Activated gamma-delta T cell treated with anti-CD3 and anti-CD28 coated beads, Interleukin-2, amount 50 U/mL, for 16 hours (primary cell): ENCODE results near the gene FAM3C.

Experiments used
- DNase-seq: peaks from one replicate; pipeline ENCODE4 v3.0.0-alpha.2; 2020; ENCODE audit warnings: low read depth

The FAM3C gene

GRCh38 chr7:121410829-121411596 lies 14.9 kb upstream of the FAM3C start:
- no peak for DNase-seq

DNA sequence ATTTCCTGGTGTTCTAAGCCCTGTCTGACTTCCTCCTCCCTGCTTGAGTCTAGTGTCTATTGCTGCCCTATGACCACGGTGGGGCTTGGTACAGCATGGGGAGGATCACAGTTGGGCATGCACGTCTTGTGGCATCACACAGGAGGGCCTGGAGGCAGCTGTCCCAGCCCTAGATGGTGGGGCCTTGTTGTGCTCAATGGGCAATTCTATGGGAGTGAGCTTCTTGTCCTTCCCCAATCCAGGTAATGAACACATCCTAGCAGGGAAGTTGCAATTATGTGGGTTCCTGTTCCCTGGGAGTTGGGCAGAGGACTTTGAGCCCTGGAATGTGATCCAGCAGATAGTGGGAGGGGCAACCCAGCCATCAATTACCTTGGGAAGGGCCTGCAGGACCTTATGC lies 10.8 kb upstream of the FAM3C start:
- DNase-seq = no peak

DNA sequence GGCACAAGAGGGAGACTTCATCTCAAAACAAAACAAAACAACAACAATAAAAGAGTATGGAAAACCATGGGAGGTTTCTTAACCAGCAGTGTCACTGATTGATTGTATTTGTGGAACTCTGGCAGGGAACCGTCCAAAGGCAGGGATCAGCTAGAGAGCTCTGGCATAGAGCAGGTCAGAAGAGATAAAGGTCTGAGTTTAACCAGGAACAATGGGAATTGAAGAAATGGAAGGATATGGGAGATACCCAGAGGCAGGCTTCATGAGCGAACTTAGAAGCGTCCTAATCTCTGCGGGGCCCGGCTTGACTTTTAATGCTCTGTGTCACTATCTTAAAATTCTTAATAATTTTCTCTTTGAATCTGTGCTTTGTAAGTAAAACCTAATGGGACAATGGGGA lies 10.4 kb upstream of the FAM3C start:
- no peak for DNase-seq

DNA sequence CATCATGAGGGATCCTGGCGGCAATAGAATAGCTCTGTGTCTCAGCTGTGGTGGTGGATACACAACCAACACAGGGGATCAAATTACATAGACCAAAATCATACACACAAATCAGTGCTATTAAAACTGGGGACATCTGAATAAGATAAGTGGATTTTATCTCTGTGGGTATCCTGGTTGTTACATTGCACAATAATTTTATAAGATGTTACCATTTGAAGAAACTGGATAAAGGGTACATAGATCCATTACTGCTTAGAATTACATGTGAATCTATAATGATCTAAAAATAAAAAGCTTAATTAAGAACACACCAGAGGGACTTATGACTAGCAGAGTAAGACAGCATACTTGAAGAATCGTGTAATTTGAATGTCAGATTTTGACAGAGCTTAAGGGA lies 8.2 kb upstream of the FAM3C start:
- no peak for DNase-seq

DNA sequence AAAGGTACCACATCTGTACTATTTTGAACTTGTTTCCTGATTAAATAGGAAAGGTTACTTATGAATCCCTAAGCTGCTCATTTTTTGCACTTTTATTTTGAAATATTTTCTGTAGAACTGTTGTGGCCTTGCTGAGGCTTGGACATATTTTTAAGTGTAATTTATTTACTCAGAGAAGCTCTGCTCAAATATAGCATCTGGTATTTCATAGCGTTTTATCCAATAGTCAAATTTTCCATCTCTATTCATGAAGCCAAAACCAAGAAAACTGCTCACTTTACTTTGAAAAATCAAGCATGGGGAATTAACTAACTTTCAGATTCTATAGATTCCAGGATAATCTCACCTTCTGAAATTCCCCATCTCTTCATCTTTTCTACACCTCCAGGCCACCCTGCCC lies 6.6 kb upstream of the FAM3C start:
- no peak for DNase-seq

GRCh38 chr7:121401896-121402295 lies 5.8 kb upstream of the FAM3C start:
- no peak for DNase-seq

DNA sequence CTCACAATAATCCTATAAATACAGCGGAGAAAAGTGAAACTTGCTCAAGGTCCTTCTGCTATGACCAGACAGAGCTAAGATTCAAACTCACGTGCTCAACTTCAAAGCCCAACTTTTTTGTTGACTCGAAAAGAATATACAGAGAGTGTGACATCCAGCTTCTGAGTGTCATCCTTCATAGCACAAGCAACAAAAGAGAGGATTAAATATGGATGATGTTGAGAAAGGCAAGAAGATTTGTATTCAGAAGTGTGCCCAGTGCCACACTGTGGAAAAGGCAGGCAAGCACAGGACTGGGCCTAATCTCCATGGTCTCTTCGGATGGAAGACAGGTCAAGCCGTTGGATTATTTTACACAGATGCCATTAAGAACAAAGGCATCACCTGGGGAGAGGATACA lies 2.1 kb upstream of the FAM3C start:
- DNase-seq = no peak

DNA sequence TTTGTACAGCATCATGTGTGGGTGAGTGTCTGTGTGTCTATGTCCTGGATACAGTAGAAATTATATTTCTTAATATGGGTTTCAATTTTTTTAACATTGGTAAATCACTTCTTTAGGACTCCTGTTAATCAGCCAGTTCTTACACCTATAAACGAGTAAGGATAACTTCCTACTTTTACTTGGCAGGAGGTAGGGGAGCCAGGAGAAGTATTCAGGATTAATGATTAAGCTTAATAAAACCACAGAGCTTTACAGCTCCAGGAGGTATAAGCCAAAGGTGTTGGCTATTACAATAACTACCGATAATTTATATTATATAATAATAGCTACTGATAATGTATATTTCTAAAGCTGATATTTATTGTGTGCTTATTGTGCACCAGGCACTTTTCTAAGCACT lies 1.7 kb upstream of the FAM3C start:
- DNase-seq = no peak

- DNase-seq = no peak
Observed at GRCh38 chr7:121397361-121397760, 1.3 kb upstream of the FAM3C start.

GRCh38 chr7:121395494-121395960 lies 581 bp downstream of the FAM3C start:
- peak; percentile 46 for DNase-seq

- DNase-seq = no peak
Observed at GRCh38 chr7:121394709-121395140, 1.4 kb downstream of the FAM3C start.

- no peak for DNase-seq
Observed at GRCh38 chr7:121393005-121393366, 3.1 kb downstream of the FAM3C start.

DNA sequence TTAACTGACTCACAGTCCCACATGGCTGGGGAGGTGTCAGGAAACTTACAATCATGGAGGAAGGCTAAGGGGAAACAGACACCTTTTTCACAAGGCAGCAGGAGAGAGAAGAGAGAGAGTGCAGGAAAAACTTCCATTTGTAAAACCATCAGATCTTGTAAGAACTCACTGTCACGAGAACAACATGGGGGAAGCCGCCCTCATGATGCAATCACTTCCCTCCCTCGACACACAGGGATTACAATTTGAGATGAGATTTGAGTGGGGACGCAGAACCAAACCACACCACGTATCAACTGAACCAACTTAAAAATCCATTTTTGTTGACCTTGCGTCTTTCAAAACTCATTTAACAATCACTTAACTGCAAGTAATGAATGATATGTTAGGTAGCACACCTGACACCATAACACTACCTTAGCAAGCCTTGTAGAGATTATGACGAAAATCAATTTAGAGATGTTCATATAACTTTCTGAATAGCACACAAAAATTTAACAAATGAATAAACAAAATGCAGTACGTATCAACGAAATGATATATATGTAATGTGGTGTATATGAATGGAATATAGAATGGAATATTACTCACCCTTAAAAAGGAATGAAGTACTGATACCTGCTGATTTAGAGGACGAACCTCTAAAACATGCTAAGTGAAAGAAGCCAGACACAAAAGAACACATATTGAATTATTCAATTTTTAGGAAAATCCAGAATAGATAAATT lies 3.7 kb downstream of the FAM3C start:
- no peak for DNase-seq

DNA sequence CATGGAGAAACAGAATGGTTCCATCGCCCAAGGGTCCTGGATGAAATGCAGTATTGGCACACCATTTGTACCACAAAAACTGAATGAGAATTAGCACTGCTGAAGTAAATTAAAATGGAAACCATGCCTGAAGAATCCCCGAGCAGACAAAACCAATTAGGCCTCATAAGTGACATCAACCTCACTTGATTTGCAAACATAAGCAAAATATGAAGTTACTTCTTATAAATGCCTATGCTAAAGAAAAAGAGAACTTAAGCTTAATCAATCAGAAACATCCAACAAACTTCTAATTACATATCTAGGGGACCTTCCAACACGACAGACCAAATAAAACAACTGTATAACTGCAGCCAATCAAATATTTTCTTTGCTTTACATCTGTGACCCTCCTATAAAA lies 4.4 kb downstream of the FAM3C start:
- DNase-seq = no peak

DNA sequence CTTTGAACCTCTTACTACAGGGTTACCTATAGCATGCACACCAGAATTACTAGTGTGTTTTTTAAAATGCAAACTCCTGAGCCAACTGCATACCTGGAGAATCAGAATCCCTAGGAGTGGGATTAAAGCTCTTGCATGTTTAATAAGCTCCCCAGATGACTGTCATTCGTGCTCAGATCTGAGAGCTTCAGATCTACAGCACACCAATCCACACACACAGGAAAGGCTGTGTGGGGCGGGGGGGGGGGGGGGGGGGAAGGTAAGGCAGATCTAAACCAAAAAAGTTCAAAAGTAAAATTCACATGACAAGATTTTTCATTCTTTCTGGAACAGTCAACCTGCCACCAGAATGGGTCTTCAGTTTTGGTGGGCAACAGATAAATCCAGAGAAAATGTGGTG lies 5.5 kb downstream of the FAM3C start:
- no peak for DNase-seq

DNA sequence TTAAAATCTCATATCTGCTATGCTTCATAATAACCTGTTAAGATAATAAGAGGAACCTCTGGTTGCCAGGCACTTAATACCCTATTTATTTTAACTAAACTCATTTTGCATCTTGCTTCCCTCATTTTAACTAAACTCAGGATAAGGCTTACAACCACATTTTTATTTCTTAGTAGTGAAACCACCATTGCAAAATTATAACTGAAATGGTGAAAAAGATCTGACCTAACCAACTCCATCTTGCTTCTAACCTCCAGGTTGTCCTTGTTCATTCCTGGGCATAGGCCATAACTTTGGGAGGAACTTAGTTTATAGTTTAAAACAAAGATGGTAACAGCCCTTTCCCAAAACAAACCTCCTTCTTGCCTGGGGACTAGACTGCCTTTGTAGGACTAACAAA lies 6.0 kb downstream of the FAM3C start:
- DNase-seq = no peak

DNA sequence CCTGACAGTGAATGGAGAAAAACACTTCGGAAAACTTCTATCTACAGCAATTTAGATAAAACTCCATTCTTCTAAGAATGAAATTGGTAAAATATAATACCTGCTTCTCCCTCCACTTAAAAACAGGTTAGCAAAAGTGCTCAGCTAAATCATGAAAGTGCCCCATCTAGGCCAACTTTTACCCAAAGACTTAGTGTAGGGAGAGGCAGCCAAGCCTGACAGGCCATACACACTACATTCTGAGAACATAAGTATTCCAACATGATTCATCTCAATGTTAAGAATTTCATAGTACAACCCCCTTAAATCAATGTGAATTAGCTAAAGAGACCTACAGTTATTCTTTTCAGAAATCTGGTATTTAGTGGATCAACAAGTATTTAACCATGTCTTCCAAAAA lies 7.2 kb downstream of the FAM3C start:
- no peak for DNase-seq

- DNase-seq = no peak
Observed at GRCh38 chr7:121385800-121386179, 10.3 kb downstream of the FAM3C start.

DNA sequence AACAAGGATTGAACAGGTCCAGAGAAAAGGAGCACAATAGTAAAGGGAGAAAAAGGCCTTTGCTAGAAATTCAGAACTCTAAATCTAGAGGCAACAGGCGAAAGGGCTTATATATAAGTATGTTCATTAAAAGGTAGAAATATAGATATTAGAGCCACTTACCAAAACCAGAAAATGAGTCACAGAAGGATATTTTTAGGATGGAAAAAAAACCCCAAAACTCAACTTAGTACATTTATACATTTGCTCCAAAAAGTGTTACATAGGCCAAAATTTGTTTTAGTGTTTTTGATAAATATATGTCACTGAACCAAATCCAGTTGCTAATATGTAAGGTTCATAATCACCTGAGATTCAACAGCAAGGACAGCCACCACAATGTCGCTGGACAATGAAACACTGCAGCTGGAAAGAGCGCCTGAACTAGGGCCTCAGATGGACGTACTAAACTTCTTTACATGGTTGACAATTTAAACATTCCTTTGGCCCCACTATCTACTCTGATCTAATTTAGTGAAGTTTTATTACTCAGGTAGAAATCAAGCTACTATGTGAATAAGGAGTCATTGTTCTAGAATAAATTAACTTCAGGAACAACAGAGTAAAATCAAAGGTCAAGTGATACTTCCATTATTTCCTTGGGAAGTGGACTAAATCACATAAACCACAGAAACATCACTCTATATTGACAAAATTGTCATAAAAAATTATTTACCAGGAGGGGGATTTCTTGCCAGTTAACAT lies 10.9 kb downstream of the FAM3C start:
- no peak for DNase-seq

DNA sequence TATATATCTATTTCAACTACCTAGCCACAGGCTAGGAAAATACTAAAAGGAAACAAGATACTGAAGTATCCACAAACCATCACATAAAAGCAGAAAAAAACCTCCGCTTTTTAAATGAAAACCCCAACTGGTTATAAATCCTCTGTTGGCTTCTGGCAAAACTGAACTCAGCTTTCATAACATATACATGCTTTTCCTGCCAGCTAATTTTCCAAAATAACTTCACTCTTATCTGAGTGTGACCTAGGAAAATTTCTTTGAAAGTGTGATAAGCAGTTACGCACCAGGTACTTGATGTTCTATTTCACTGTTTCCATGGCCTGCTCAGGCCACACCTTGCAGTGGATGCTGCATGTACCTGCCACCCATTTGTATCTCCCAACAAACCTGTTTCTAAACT lies 11.8 kb downstream of the FAM3C start:
- DNase-seq = no peak

GRCh38 chr7:121383235-121383910 lies 12.7 kb downstream of the FAM3C start:
- no peak for DNase-seq

DNA sequence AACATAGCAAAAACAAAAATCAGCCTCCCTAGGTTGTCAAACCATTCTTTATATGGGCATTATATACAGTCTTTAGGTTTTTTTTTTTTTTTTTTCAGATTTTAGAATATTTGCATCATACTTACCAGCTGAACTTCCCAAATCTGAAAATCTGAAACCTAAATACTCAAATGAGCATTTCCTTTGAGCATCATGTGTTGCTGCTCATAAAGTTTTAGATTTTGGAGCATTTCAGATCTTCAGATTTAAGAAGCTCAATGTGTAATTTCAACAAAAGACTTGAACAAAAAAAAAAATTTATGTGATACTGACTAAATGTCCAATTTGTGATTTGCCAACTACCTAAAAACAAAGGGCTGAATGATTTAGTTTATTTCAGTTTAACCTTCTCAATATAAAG lies 13.6 kb downstream of the FAM3C start:
- no peak for DNase-seq
